Ovary (tissue), 3 donors: ENCODE measurements around the gene MEN1.

Experiments used
- EP300 ChIP-seq: sonication (generic); formaldehyde crosslinking; IDR thresholded peaks from one replicate; pipeline ENCODE4 v1.6.1; 2017; ENCODE audit warnings: antibody characterized with exemption
- POLR2A ChIP-seq: fragments of 450-650 bp; IDR thresholded peaks from one replicate; pipeline ENCODE4 v1.6.1; 2017; ENCODE audit warnings: antibody characterized with exemption, mild to moderate bottlenecking, moderate library complexity
- TF ChIP-seq, protein P1 (sequence below), 3 donors: fragments of 450-650 bp in 2 of 3; fragments of 200-600 bp in 1 of 3; IDR thresholded peaks; one replicate each; pipeline versions ENCODE4 v1.5.1 to v1.8.0; 2016 to 2022; ENCODE audit warnings: antibody characterized with exemption in 3 of 3, mild to moderate bottlenecking in 1 of 3
- donor health status: DM: no; HTN: no; CAD: no.

DNA sequence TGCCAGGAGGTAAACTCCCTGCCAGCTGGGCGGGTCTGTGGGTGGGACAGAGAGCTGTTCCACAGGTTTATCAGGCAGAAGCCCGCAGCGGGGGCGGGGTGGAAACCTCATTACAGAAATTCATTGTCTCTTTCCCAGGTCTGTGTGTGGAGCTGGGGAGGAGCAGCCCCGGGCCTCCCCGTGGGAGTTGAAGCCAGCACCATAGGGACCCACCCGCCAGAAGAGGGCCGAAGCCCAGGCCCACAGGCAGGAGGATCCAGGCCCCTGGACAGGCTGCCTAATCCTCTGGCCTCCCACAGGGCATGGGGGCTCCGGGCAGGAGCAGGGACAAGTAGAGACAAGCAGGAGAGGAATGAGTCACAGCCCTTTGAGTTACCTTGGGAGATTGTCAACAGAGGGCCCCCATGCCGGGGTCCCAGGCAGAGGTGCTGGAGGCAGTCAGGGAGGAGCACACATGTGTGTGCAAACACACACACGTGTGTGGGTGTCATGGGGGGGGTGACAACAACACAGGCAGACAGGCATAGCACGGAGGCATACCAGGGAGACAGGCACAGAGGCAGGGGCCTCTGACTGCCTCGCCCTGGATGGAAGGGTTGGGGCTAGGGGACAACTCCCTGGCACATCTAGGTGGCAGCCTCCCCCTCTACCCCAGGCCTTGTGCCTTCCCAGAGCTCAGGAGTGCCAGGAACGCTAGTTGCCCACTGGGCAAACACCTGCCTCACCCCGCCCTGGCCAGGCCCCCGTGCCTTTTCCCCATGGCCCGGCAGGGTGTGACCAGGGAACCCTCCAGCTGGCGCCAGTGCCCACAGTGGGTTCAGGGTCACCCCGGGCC lies 32.7 kb upstream of the MEN1 start:
- TF ChIP-seq POLR2A = no peak
- TF ChIP-seq, protein P1, sequence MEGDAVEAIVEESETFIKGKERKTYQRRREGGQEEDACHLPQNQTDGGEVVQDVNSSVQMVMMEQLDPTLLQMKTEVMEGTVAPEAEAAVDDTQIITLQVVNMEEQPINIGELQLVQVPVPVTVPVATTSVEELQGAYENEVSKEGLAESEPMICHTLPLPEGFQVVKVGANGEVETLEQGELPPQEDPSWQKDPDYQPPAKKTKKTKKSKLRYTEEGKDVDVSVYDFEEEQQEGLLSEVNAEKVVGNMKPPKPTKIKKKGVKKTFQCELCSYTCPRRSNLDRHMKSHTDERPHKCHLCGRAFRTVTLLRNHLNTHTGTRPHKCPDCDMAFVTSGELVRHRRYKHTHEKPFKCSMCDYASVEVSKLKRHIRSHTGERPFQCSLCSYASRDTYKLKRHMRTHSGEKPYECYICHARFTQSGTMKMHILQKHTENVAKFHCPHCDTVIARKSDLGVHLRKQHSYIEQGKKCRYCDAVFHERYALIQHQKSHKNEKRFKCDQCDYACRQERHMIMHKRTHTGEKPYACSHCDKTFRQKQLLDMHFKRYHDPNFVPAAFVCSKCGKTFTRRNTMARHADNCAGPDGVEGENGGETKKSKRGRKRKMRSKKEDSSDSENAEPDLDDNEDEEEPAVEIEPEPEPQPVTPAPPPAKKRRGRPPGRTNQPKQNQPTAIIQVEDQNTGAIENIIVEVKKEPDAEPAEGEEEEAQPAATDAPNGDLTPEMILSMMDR (IDR thresholded peaks at IDR 0.05) = no peak
- TF ChIP-seq EP300 = no peak
